DND-41 (cell line): ENCODE measurements around the gene RPS25.

Experiments used
- ATAC-seq: fragments of 200-7000 bp; cut with Tn5 transposase; 3 replicates; pipeline ENCODE4 v1.9.1; 2021; ENCODE audit warnings: low read depth; ENCODE audit not compliant: insufficient read depth
- DNase-seq: peaks from one replicate; pipeline ENCODE4 v3.0.0-alpha.2; 2020
- H2AFZ ChIP-seq: 2 replicates; pipeline ENCODE4 v1.6.0; 2012; ENCODE audit warnings: low read depth, low read length
- H3K27ac ChIP-seq: 2 replicates; pipeline ENCODE4 v1.5.1; 2012; ENCODE audit warnings: low read length, inconsistent platforms
- H3K27me3 ChIP-seq: fragments of 200-600 bp; sonication (generic); 2 replicates; pipeline ENCODE4 v1.6.0; 2012; ENCODE audit warnings: low read length, mild to moderate bottlenecking, inconsistent platforms; ENCODE audit not compliant: insufficient read depth, poor library complexity
- H3K36me3 ChIP-seq: 2 replicates; pipeline ENCODE4 v1.5.1; 2012; ENCODE audit warnings: low read length, inconsistent platforms; ENCODE audit not compliant: insufficient read depth
- H3K4me1 ChIP-seq: 2 replicates; pipeline ENCODE4 v1.5.1; 2012; ENCODE audit warnings: mild to moderate bottlenecking, low read length; ENCODE audit not compliant: insufficient read depth
- H3K4me2 ChIP-seq: 2 replicates; pipeline ENCODE4 v1.6.0; 2012; ENCODE audit warnings: mild to moderate bottlenecking, moderate library complexity, low read length, inconsistent platforms; ENCODE audit not compliant: insufficient read depth
- H3K4me3 ChIP-seq, 2 experiments: fragments of 200-600 bp in 1 of 2; shearing (Covaris generic) in 1 of 2; 2 replicates each; pipeline ENCODE4 v1.5.1; 2012 to 2016; ENCODE audit warnings: inconsistent platforms in 2 of 2, low read length in 2 of 2, mild to moderate bottlenecking in 2 of 2, low read depth in 1 of 2, moderate library complexity in 1 of 2
- H3K79me2 ChIP-seq: 2 replicates; pipeline ENCODE4 v1.6.0; 2012; ENCODE audit warnings: low read length, inconsistent platforms; ENCODE audit not compliant: insufficient read depth
- H3K9ac ChIP-seq: 2 replicates; pipeline ENCODE4 v1.6.0; 2012; ENCODE audit warnings: low read depth, mild to moderate bottlenecking, inconsistent platforms, low read length, moderate library complexity
- H3K9me3 ChIP-seq: 2 replicates; pipeline ENCODE4 v1.5.1; 2012; ENCODE audit warnings: low read length, moderate library complexity, mild to moderate bottlenecking, inconsistent platforms; ENCODE audit not compliant: insufficient read depth, severe bottlenecking
- H4K20me1 ChIP-seq: 2 replicates; pipeline ENCODE4 v1.6.0; 2012; ENCODE audit warnings: low read length; ENCODE audit not compliant: insufficient read depth
- EZH2 ChIP-seq: IDR thresholded peaks from 3 replicates; pipeline ENCODE4 v1.6.1; 2012; ENCODE audit warnings: borderline replicate concordance, low read depth, mild to moderate bottlenecking, moderate library complexity, low read length, inconsistent platforms; ENCODE audit not compliant: severe bottlenecking
- TF ChIP-seq, protein P1 (sequence below): IDR thresholded peaks from 2 replicates; pipeline ENCODE4 v1.5.1; 2012; ENCODE audit warnings: borderline replicate concordance, low read length, moderate library complexity, mild to moderate bottlenecking; ENCODE audit not compliant: poor library complexity, severe bottlenecking; ENCODE audit errors: extremely low read depth

Gene RPS25

DNA sequence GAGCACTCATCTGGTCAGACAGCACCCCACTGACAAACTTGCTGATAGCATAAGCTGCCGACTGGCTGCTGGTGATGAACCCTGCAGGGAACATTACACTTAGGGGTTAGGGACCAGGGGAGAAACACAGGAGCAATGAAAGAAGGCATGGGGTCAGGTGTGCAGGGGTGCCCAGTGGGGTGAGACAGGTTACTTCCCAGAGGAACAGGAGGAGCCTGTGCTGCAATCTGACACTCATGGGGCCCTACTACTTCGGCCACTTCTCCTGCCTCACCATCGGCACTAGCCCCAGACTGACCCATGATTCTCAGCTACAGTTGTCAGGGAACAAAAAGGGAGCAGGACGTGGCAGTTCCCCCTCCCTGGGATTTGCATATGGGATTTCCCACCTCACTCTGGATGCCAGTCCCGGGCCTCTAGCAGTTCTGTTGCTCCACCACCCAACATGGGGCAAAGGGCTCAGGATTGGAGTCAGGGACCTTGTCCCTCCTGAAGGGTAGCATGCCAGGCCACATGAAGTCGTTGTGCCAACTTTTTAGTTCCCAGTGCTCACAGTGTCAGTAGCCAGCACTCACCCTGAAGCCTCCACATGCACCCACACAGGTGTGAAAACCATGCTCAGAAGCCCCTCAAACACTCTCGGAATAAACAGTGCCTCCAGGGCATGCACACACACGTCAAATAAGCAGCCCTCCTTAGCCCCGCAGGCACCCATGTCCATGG, 10.4 kb upstream of the RPS25 start:
- Histone ChIP-seq H3K9ac (no peak overlapping the region; the same call in 1 of the 2 replicates), H3K79me2 (no peaks in the 10 kb centered on the region), H3K27ac (no peak overlapping the region), H3K9me3 (no peaks in the 10 kb centered on the region), H4K20me1 (no peaks in the 10 kb centered on the region), H2AFZ (no peak overlapping the region), H3K4me3 (no peak overlapping the region), H3K4me1 (peaks cover 16% of the 10 kb centered on the region), H3K36me3 (peaks cover 20% of the 10 kb centered on the region), H3K27me3 (no peaks in the 10 kb centered on the region), H3K4me2 (no peak overlapping the region)
- TF ChIP-seq, protein P1, sequence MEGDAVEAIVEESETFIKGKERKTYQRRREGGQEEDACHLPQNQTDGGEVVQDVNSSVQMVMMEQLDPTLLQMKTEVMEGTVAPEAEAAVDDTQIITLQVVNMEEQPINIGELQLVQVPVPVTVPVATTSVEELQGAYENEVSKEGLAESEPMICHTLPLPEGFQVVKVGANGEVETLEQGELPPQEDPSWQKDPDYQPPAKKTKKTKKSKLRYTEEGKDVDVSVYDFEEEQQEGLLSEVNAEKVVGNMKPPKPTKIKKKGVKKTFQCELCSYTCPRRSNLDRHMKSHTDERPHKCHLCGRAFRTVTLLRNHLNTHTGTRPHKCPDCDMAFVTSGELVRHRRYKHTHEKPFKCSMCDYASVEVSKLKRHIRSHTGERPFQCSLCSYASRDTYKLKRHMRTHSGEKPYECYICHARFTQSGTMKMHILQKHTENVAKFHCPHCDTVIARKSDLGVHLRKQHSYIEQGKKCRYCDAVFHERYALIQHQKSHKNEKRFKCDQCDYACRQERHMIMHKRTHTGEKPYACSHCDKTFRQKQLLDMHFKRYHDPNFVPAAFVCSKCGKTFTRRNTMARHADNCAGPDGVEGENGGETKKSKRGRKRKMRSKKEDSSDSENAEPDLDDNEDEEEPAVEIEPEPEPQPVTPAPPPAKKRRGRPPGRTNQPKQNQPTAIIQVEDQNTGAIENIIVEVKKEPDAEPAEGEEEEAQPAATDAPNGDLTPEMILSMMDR: no peak
- TF ChIP-seq EZH2: no peak
- DNase-seq (no peak), ATAC-seq (no peak)

- no peak for DNase-seq
- ATAC-seq: no peak
- Histone ChIP-seq H3K4me1 (peaks cover 16% of the 10 kb centered on the region), H2AFZ (no peak overlapping the region), H3K27me3 (no peaks in the 10 kb centered on the region), H3K27ac (no peak overlapping the region), H3K9ac (no peak overlapping the region), H3K4me2 (no peak overlapping the region), H4K20me1 (no peaks in the 10 kb centered on the region), H3K36me3 (peaks cover 27% of the 10 kb centered on the region), H3K79me2 (no peaks in the 10 kb centered on the region), H3K9me3 (no peaks in the 10 kb centered on the region), H3K4me3 (no peak overlapping the region)
- no peak for TF ChIP-seq EZH2
- TF ChIP-seq, protein P1: no peak
These were observed 9.6 kb upstream of the RPS25 start for GRCh38 chr11:119027561-119028345.

DNA sequence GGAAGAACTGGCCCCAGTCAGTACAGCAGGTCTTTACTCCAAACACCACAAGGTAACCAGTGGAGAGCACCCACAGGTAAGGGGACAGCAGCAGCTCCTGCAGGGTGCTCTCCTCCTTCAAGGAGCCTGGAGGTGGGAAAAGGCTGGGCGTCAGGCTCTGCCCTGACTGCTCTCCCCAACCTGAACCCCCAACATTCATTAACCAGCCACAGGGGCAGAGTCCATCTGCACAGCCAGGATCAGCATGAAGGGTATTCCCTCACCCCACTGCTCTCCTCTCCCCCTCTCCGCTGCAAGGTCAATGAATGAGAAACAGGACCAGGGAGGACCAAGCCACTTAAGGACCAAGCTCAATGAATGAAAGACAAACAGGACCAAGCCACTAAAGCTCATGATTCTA, 8.8 kb upstream of the RPS25 start:
- Histone ChIP-seq H3K9ac (no peak overlapping the region), H3K4me3 (no peak overlapping the region), H3K27ac (no peak overlapping the region), H3K27me3 (no peaks in the 10 kb centered on the region), H3K79me2 (no peaks in the 10 kb centered on the region; the same call in 1 of the 2 replicates), H3K4me1 (peaks cover 16% of the 10 kb centered on the region), H4K20me1 (no peaks in the 10 kb centered on the region), H3K4me2 (no peak overlapping the region), H3K9me3 (no peaks in the 10 kb centered on the region), H3K36me3 (peaks cover 34% of the 10 kb centered on the region), H2AFZ (no peak overlapping the region)
- TF ChIP-seq, protein P1: no peak
- TF ChIP-seq EZH2: no peak
- no peak for DNase-seq
- no peak for ATAC-seq
